IPS-15b (cell line): ENCODE measurements around the gene DBF4.
"Not testable (repeated sequence)": the region's sequence is repeated elsewhere in the genome, so short reads cannot be mapped to it uniquely, and the experiment has no call there.

ENCODE experiments used
- H3K27me3 ChIP-seq: one replicate; pipeline ENCODE4 v1.6.1; 2013; ENCODE audit warnings: low read length; ENCODE audit not compliant: control insufficient read depth, insufficient read depth
- H3K36me3 ChIP-seq: one replicate; pipeline ENCODE4 v1.6.1; 2013; ENCODE audit warnings: low read length; ENCODE audit not compliant: control insufficient read depth, insufficient read depth
- H3K4me1 ChIP-seq: one replicate; pipeline ENCODE4 v1.6.1; 2013; ENCODE audit warnings: mild to moderate bottlenecking, low read length; ENCODE audit not compliant: control insufficient read depth, insufficient read depth
- H3K4me3 ChIP-seq: one replicate; pipeline ENCODE4 v1.5.1; 2013; ENCODE audit warnings: low read depth, low read length
- H3K9ac ChIP-seq: one replicate; pipeline ENCODE4 v1.6.1; 2013; ENCODE audit warnings: low read depth, mild to moderate bottlenecking, low read length
- H3K9me3 ChIP-seq: one replicate; pipeline ENCODE4 v1.6.1; 2013; ENCODE audit warnings: mild to moderate bottlenecking, low read length; ENCODE audit not compliant: control insufficient read depth, insufficient read depth

Gene DBF4

DNA sequence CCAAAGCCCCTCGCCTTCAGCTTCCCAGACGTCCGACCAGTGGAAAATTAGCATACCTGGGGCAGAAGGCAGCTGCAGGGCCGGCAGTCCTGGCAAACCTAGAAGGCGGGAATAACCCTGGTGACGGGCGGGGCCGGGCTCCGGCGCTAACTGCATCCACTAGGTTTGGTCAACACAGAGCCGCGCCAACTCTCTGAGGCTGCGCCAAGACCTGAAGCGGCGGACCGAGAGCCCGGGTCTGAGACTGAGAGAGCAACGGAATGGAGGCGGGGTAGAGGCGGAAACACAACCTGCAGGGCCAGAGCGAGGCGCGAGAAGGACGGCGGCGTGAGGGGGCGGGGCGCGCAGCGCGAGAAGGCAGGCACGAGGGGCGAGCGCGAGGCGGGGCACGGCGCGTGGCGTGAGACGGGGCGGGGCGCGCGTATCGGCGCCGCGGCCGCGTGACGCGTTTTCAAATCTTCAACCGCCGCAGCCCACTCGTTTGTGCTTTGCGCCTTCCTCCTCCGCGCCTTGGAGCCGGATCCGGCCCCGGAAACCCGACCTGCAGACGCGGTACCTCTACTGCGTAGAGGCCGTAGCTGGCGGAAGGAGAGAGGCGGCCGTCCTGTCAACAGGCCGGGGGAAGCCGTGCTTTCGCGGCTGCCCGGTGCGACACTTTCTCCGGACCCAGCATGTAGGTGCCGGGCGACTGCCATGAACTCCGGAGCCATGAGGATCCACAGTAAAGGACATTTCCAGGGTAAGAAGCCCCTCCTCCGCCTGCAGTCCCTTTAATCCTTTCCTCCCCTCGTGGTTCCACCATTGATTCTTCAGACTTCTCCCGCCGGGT lies at the start of gene DBF4, which contains the start of gene SLC25A40:
Gene DBF4, plus strand, starts transcription at position 454 of the 829 bp plus-strand sequence. Its CDS starts 240 bp downstream, at position 694.
Gene SLC25A40, minus strand, starts transcription at position 321 of the 829 bp plus-strand sequence. CDS start 17,633 bp downstream, outside the sequence.
- H3K4me3 ChIP-seq, result peak within 1 kb of the TSS; percentile 86
- H3K4me1 ChIP-seq, result no peaks in the 10 kb centered on the region
- H3K9me3 ChIP-seq, result no peaks in the 10 kb centered on the region
- peaks cover 4% of the 10 kb centered on the region for H3K36me3 ChIP-seq
- peak within 1 kb of the TSS; percentile 89 for H3K9ac ChIP-seq
- H3K27me3 ChIP-seq, result no peaks in the 10 kb centered on the region

GRCh38 chr7:87828383-87828782 lies 47.9 kb upstream of the DBF4 start:
- H3K36me3 ChIP-seq, H3K9ac ChIP-seq, H3K4me1 ChIP-seq, H3K9me3 ChIP-seq, H3K27me3 ChIP-seq, H3K4me3 ChIP-seq: not testable (repeated sequence)

DNA sequence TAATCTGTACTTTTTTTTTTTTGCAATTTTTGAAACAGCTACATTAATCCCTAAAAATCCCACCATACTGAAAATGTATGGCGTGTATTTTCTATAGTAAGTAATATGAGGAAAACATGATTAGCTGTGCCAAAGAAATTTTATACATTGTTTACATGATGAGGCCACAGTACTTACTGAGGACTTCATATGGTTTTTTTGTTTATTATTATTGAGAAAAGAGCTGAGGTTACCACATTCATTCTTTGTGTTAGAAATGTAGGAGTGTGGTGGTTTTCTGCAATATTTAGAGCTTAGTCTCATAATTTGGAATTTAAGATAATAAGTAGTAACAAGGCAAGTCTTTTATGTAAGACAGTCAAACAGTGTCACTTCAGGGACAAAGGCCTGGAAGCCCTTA lies 45.2 kb upstream of the DBF4 start:
- H3K27me3 ChIP-seq, result no peaks in the 10 kb centered on the region
- no peak overlapping the region for H3K4me3 ChIP-seq
- H3K9ac ChIP-seq, result no peak overlapping the region
- H3K4me1 ChIP-seq, result no peaks in the 10 kb centered on the region
- peaks cover 2% of the 10 kb centered on the region for H3K9me3 ChIP-seq
- H3K36me3 ChIP-seq, result no peaks in the 10 kb centered on the region

GRCh38 chr7:87833130-87833529 lies 43.2 kb upstream of the DBF4 start:
- Histone ChIP-seq H3K27me3 (no peaks in the 10 kb centered on the region), H3K4me3 (no peak overlapping the region), H3K9me3 (no peaks in the 10 kb centered on the region), H3K4me1 (no peaks in the 10 kb centered on the region), H3K9ac (no peak overlapping the region), H3K36me3 (no peaks in the 10 kb centered on the region)

DNA sequence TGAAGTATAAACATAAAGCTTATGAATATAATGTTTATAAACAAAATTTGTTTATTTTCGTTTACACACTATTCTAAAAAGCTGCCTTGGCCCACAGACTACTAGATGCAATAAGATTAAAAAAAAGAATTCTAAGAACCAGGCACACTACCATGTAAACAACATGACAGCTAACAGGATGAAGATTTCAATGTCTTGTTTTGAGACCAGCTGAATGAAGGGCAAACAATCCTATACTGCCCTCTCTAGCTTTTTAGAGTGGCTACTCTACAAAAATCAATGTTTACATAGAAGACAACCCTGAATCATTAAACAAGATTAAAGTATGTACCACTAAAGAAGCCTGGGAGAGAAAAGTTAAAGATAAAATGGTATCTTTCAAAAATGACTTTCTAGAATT lies 38.7 kb upstream of the DBF4 start:
- no peaks in the 10 kb centered on the region for H3K36me3 ChIP-seq

DNA sequence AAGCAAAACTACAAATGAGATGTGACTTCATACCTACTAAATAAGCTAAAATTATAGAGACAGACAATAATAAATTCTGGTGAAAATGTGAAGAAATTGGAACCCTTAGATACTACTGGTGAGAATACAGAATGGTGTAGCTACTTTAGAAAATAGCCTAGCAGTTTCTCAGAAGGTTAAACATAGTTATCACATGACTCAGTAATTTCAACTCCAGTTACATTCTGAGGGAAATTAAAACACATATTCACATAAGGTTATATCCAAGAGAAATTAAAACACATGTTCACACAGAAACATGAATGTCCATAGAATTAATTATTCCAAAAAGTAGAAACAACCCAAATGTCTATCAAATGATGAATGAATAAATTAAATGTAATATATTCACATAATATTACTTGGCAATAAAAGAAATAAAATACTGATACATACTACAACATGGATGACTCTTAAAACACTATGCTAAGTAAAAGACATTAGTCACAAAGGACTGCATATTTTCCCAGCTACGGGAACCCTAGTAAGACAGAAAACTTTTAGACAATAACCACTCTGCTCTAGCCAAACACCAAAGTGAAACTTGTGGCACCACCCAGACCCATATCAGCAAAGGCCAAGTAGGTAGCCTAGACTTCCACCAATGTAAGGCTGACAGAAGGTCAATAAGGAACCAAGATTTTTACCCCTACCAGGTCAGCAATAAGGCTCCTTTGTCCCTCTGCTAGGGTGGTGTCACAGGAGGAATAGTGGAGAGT lies 25.3 kb upstream of the DBF4 start:
- Histone ChIP-seq H3K36me3 (no peaks in the 10 kb centered on the region), H3K4me3 (no peak overlapping the region), H3K9ac (no peak overlapping the region), H3K27me3 (no peaks in the 10 kb centered on the region), H3K9me3 (no peaks in the 10 kb centered on the region), H3K4me1 (no peaks in the 10 kb centered on the region)

More for the DNA sequence above, 38.7 kb upstream of the DBF4 start:
- no peak overlapping the region for H3K9ac ChIP-seq
- H3K4me3 ChIP-seq, result no peak overlapping the region
- no peaks in the 10 kb centered on the region for H3K9me3 ChIP-seq
- no peaks in the 10 kb centered on the region for H3K4me1 ChIP-seq
- H3K27me3 ChIP-seq, result no peaks in the 10 kb centered on the region

DNA sequence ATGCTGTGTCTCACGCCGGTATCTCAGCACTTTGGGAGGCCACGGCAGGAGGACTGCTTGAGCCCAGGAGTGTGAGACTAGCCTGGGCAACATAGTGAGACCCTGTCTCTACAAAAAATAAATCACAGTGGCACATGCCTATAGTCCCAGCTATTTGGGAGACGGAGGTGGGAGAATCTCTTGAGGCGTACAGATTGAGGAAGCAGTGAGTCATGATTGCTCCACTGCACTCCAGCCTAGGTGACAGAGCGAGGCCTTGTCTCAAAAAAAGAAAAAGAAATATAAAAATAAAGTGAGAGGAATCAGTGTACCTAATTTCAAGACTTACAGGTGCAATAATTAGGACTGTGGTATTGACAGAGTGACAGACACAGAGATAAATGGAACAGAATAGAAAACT lies 24.0 kb upstream of the DBF4 start:
- H3K36me3 ChIP-seq, result no peaks in the 10 kb centered on the region
- no peaks in the 10 kb centered on the region for H3K27me3 ChIP-seq
- H3K4me3 ChIP-seq, result no peak overlapping the region
- H3K9me3 ChIP-seq, result no peaks in the 10 kb centered on the region
- H3K4me1 ChIP-seq, result no peaks in the 10 kb centered on the region
- no peak overlapping the region for H3K9ac ChIP-seq

DNA sequence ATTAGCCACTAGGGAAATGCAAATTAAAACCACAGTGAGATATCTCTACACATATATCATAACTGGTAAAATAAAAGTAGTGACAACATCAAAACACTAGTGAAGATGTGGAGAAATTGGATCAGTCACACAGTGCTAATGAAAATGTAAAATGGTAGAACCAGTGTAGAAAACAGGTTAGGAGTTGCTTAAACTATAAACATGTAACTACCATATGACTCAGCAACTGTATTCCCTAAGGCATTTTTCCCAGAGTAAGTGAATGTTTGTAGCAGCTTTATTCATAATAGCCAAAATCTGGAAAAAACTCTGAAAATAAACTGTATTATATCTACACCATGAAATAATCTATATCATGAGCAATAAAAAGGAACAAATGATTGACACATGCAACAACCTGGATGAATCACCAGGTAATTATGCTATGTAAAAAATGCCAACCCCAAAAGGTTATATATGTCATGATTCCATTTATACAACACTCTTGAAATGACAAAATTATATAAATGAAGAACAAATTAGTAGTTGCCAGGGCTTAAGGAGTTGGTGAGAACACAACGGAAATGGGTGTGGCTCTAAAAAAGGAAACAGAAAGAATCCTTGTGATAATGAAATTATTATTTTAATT lies 22.9 kb upstream of the DBF4 start:
- no peak overlapping the region for H3K9ac ChIP-seq
- H3K4me1 ChIP-seq, result no peaks in the 10 kb centered on the region
- H3K4me3 ChIP-seq, result no peak overlapping the region
- H3K27me3 ChIP-seq, result no peaks in the 10 kb centered on the region
- H3K9me3 ChIP-seq, result no peaks in the 10 kb centered on the region
- no peaks in the 10 kb centered on the region for H3K36me3 ChIP-seq

GRCh38 chr7:87858417-87859100 lies 17.7 kb upstream of the DBF4 start:
- H3K4me1 ChIP-seq, result no peaks in the 10 kb centered on the region
- H3K9ac ChIP-seq, result no peak overlapping the region
- H3K27me3 ChIP-seq, result no peaks in the 10 kb centered on the region
- H3K4me3 ChIP-seq, result no peak overlapping the region
- no peaks in the 10 kb centered on the region for H3K9me3 ChIP-seq
- no peaks in the 10 kb centered on the region for H3K36me3 ChIP-seq

DNA sequence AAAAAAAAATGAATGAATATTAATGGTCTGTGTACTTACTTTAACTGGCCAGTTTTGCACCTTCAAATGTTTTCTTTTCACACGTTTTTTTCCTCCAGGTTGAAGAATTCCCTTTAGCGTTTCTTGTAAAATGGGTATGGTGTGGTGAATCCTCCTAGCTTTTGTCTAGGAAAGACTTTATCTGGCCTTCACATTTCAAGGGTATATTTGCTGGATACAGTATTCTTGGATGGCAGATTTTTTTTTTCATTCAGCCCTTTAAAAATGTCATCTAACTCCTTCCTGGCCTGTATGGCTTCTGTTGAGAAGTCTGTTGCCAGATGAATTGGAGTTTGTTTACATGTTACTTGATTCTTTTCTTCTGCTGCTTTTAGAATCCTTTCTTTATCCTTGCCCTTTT lies 10.2 kb upstream of the DBF4 start:
- H3K27me3 ChIP-seq, result no peaks in the 10 kb centered on the region
- no peak overlapping the region for H3K4me3 ChIP-seq
- no peaks in the 10 kb centered on the region for H3K9me3 ChIP-seq
- no peaks in the 10 kb centered on the region for H3K36me3 ChIP-seq
- H3K9ac ChIP-seq, result no peak overlapping the region
- peaks cover 3% of the 10 kb centered on the region for H3K4me1 ChIP-seq

- H3K9me3 ChIP-seq, H3K4me1 ChIP-seq, H3K36me3 ChIP-seq, H3K27me3 ChIP-seq, H3K9ac ChIP-seq, H3K4me3 ChIP-seq: not testable (repeated sequence)
Observed at GRCh38 chr7:87866533-87866932, 9.8 kb upstream of the DBF4 start.
